AG09319 (cell line): ENCODE results near the gene QPRT.
"Not testable (repeated sequence)": the region's sequence is repeated elsewhere in the genome, so short reads cannot be mapped to it uniquely, and the experiment has no call there.

Source experiments
- DNase-seq: peaks from one replicate; pipeline ENCODE4 v3.0.0-alpha.2; 2010; ENCODE audit warnings: low read depth; ENCODE audit errors: extremely low read depth
- CTCF ChIP-seq: IDR thresholded peaks from 2 replicates; pipeline ENCODE4 v1.5.1; 2011; ENCODE audit warnings: low read depth, mild to moderate bottlenecking, inconsistent platforms, low read length, moderate library complexity

The QPRT gene

DNA sequence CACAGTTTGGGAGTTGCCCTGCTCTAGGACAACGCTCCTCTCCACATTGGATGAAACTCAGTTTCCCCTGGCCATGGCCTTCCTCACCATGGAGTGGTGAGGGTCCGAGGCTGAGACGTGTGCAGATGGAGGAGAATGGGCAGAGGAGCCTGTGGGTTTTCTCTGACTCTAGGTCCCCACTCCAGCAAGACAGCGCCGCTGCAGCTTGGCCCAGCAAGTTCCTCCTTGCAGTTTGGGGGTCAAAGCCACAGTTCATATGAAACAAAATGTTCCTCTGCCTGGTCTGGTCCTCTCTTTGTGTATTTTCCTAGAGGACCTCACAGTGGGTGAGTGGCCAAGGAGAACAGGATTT lies 64.5 kb downstream of the QPRT start:
- TF ChIP-seq CTCF = no peak
- DNase-seq = no peak

- no peak for DNase-seq
- TF ChIP-seq CTCF = no peak
These were observed 65.0 kb downstream of the QPRT start for GRCh38 chr16:29743827-29744531.

- no peak for DNase-seq
- no peak for TF ChIP-seq CTCF
These were observed 65.6 kb downstream of the QPRT start for GRCh38 chr16:29744541-29745101.

DNA sequence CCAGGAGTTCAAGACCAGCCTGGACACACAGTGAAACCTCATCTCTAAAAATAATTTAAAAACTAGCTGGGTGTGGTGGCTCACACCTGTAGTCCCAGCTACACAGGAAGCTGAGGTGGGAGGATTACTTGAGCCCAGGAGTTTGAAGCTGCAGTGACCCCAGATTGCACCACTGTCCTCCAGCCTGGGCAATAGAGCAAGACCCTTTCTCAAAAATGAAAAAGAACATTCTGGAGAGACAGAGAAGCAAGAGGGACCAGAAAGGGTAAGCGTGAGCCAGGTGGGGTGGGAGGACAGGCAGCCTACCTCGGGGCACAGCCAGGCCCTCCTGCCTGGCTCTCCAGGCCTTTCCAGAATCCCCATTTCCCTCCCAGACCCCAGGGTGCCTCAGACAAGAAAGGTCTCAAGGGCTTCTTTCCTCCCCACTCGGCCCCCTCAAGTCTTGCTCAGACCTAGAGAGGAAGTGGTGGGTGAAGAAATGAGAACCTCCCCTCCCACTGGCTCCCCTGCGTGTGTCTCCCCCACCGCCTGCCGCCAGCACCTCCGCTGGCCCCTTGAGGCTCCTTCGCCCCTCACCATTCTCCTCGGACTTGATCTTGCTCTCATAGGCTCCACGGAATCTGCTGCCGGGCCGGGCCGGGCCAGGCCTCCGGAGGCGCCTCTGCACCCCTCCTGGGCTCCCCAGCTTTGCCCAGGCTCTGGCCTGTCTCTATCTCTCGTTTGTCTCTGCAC lies 66.3 kb downstream of the QPRT start:
- no peak for TF ChIP-seq CTCF
- no peak for DNase-seq

DNA sequence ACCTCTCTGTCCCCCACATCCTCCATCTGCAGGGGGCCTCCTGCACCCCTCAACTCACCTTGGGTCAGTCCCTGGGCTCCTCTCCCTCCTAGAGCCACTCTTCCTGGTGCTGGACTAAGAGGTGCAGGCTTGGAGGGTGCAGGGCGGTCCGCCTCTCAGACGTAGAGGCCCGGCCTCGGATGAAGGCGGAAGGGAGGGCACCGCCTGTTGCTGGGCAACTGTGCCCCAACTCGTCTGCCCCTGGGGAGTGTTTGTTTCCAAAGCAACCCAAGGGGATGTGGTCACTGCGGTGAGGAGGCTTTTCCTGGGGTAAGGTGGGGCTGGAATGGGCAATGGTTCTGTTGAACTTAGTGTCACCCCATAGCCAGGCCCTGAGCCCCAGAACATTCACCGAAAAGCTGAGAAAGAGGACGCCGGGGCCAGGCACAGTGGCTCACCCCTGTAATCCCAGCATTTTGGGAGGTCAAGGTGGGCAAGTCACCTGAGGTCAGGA lies 66.9 kb downstream of the QPRT start, which contains the start of gene C16orf54:
Gene C16orf54, minus strand, starts transcription at position 138 of the 493 bp plus-strand sequence. CDS start 1,039 bp downstream, outside the sequence.
- DNase-seq = no peak
- TF ChIP-seq CTCF = no peak

DNA sequence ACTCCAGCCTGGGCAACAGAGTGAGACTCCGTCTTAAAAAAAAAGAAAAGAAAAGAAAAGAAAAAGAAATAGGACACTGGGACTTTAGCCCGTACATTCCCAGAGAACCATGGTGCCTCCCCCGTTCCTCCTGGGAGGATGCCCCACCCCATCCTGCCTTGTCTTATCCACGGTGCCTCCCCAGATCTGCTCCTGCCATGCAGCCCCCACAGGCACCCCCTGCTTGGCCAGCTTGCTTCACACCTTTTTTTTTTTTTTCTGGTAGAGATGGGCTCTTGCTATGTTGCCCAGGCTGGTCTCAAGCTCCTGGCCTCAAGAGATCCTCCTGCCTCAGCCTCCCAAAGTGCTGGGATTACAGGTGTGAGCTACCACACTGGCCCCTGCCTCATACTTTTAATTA lies 67.5 kb downstream of the QPRT start:
- not testable (repeated sequence) for DNase-seq
